HG03280 (cell line): ENCODE measurements around the gene TANGO6.

ENCODE experiments used
- ATAC-seq: cut with Tn5 transposase; IDR thresholded peaks from one replicate; pipeline ENCODE4 v1.9.1; 2021; ENCODE audit warnings: mild to moderate bottlenecking, moderate library complexity; ENCODE audit not compliant: unreplicated experiment

Gene TANGO6

DNA sequence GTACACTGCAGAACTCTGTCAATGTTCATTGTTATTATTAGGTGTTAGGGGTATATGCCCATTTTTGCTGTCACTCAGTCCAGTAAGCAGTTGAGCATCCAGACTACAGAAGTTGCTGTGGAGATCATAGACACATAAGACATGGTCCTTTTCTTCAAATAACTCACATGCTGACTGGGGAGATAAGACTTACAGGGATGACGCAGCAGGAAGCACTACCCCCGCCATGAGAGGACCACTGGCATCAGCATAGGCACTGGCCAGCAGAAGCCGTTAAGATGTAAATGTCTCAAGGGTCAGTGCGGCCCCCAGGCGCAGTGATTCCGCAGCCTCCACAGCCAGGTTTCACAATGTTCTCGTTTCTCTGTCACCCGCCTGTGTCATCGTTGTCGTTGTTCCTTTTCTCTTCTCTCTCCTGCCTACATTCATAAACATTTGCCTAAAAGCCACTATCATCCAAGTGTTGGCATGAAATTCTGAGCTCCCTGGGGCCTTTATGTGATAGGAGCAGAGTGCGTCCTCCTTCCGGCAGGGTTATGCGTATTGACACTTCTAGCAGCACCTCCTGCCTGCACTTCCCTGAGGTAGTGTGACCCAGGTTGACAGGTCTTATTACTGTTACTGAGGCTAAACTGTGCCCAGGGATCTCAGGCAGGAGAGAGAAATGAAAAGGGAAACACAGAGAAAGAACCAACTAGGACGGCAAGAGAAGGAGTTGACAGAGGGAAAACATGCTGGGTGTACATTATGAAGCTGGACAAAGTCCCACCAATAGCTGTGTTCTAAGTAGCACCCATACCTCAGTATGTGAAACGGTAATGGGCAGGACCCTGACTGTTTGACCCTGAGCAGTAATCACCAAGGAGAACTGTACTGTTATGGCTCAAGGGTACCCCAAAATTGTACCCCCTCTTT is 17.9 kb downstream of the TANGO6 start:
- ATAC-seq = no peak

DNA sequence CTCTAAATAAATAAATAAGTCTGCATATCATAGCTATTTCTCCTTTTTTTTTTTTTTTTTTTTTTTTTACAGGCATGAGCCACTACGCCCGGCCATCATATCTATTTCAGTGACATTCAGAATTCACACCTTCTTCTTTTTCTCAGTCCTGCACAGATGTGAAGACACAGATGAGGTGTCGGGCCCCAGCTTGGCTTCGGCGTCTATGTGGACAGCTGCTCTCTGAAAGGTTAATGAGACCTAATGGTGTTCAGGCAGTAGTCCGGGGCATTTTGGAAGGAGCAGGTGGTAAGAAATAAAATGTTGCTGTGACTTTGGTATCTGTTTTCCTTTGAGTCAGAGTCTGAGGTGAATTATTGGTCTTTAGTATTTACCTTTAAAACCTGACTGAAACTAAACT is 23.6 kb downstream of the TANGO6 start:
- ATAC-seq = no peak

DNA sequence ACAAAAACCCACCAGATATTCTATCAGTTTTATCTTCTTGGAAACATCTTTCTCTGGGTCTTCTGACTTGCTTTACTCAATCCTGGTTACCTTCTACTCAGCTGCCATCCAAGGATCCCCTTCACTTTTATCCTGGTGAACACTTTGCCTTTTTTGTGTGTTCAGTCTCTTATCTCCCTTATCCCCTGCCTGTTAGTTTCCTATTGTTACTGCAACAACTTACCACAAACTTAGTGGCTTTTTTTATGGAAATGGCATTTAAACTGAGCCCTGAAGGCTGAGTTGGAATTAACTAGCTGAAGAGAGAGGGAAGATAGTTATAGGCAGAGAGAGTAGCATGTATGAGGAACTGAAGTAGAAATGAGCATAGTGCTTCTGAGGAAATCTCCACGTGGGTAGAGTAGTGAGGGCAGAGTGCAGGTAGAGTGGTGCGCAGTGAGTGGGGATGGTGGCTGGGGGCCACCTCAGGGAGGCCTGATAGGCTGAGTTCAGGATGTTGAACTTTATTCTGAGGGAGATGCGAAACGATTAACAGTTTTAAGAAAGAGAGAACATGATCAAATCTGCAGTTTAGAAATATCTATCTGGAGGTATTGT is 26.3 kb downstream of the TANGO6 start:
- no peak for ATAC-seq

DNA sequence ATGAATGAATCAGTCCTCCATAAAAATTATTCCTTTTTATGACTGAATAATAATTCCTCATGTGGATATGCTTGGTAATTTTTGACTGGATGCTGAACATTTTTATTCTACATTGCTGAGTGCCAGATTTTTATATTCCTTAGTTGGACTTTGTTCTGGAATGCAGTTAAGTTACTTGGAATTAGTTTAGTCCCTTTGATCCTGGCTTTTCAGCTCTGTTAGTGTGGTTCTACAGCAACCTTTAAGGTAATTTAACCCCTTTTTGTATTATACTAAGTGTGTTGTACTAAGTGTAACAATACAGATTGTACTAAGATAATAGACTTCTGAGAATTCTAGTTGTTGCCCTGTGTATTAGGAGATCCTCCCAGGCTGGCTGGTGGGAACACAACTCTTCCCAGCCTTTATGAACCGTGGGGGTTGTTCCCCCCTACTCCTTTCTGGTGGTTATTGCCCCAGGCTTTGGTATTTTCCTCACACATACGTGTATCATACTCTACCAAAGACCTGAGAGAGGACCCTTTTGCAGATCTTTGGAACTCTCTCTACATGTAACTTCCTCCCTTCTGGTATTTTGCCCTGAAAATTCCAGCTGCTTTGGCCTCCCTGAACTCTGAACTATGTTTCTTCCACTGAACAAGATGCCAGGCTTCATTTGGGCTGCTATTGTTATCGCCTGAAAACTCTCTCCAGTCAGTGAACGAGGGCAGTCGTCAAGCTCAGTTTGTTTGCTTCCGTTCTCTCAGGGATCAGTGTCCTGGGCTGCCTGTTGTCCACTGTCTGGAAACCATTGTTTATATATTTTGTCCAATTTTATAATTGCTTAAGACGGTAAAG is 30.5 kb downstream of the TANGO6 start:
- no peak for ATAC-seq

DNA sequence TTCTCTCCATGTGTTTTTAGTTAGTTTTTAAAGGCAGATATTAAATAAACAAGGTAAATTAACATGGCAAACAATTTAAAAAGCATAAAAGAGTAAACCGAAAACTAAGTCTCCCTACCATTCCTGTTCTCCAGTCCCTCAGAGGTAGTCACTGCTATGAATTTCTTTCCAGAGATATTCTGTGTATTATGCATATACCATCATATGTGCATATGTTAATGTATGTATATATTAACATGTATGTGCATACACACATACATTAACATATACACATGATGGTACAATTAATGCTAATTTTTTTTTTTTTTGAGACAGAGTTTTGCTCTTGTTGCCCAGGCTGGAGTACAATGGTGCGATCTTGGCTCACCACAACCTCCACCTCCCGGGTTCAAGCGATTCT is 32.5 kb downstream of the TANGO6 start:
- no peak for ATAC-seq

DNA sequence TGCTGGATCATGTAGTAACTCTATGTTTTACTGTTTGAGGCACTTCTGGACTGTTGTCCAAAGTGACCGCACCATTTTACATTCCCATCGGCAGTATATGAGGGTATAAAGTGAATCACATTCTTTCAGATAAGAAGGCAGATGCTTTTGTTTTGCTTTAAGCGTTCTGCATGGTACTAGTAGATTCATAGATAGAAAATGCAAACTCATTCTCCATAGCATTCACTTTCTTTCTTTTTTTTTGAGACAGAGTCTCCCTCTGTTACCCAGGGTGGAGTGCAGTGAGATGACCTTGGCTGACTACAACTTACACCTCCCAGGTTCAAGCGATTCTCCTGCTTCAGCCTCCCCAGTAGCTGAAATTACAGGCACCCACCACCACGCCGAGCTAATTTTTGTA is 40.4 kb downstream of the TANGO6 start:
- ATAC-seq = no peak

DNA sequence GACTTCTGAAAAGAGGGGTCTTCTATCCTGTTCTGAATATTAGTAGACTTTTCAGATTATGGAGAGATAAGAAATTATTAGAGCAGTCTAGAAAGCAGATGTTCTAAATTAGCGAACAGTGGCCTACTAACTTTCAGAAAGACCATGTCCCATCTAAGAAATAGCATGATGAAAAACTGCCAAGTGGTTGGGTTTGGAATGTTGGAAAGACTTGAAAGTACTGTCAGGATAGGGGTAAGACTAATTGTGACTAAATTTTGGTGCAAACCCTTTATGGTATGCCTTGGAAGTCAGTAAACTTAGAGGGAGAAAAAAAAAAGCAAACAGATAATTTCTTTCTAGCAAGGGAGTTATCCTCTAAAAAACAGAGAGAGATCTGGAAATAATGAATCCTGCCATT is 41.1 kb downstream of the TANGO6 start:
- ATAC-seq = no peak

DNA sequence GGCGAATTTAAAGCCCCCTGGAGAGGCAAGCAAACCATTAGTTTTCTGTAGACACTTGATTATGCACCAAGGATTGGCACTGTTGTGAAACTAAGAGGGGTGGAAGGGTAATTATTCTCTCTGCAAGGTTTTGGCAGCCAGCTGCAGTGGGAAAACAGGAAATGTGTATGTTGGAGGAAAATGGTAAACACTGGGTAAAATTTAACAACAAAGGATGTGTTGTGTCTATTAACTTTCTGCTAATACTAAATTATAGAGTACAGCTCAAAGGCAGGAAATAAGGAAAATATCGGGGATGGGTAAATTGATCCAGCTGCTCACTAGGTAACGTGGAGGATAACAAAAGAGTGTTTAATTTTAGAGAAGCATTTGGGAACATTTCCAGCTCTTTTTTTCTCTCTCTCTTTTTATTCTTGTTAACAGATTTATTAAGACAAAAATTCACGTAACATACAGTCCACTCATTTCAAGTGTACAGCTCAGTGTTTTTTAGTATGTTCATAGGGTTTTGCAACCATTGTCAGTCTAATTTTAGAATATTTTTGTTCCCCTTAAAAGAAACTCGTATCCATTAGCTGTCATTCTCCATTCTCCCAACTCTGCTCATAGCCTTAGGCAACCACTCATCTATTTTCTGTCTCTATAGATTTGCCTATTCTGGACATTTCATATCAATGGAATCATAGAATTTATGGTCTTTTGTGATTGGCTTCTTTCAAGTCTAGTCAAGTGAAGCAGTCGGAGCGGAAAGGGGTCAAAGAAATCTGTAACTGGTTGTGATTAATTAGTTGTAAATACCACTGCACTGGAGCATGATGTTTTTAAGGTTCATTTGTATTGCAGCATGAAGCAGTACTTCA is 41.8 kb downstream of the TANGO6 start:
- no peak for ATAC-seq

DNA sequence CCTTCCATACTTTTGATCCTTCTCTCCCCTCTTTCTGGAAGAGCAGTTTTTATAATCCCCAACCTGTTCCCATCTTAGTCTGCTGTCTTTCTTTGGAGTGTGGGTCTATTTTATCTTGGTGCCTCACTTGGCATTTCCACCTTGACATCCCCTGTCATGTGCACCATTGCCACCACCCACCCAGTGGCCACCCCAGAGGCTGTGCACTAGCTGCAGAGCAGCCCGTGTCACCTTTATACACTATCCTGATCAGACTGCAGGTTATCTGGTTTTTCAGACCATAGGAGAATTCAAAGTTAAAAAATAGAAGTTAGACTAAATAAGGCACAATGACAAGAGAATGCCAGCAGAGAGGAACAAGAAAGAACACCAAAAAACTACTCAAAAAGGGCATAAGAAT is 43.8 kb downstream of the TANGO6 start:
- no peak for ATAC-seq

DNA sequence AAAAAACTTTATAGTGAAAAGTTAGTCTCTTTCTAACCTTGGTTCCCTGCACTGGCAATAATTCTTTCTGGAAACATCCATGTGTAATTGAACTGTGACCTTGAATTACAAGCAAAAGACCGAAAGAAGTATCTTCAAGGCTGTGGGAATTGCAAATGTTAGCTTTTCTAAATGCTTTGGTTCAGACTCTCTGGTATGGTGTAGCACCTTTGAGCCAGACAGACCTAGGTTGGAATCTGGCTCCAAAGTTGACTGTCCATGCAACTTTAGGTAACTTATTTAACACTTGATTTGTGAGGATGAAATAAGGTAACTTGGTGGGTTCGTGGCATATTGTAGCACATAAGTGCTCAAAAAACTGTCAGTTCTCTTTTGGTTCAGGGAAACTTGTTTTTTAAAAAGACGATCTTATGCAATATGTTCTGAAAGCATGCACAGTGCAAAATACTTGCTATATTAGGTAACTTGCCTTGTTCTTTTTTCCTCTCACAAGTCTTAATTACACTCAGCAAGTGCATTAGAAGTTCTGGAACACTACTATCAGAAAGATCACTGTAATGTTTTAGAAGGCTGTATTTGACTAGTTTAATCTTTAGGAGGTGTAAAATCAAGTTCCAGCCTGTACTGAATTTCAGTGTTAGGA is 46.3 kb downstream of the TANGO6 start:
- no peak for ATAC-seq

DNA sequence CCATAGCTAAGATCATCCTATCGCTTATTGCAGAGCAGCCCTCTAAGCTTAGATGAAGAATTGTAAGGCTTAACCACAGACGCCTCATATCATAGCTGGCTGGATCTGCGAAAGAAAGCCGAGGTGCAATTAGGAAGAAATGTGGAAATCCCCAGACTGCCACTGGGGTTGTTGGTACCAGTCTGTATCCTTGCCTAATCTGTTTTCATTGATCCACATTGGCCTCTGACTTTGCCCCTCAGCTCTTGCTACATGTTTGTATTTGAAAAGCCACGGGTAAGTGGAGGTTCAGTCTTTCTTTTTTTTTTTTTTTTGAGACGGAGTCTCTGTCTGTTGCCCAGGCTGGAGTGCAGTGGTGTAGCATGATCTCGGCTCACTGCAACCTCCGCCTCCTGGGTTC is 48.9 kb downstream of the TANGO6 start:
- ATAC-seq = no peak

DNA sequence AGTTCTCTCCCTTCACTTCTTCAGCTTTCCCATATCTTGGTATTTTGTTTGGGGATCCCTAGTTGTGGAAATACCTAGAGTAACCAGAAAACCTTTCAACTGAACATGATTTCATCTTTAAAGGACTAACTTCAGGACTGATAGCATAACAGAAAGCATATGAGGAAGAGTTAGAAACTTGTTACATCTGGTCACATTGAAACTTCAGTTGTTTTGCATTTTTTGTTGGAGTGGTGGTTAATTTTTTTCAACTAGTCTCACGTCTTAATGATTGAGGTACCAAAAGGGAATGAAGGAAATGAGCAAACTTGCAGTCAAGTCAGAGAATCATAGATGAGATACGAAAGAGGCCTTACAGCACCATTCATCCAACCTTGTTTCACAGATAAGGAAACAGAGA is 49.6 kb downstream of the TANGO6 start:
- no peak for ATAC-seq

DNA sequence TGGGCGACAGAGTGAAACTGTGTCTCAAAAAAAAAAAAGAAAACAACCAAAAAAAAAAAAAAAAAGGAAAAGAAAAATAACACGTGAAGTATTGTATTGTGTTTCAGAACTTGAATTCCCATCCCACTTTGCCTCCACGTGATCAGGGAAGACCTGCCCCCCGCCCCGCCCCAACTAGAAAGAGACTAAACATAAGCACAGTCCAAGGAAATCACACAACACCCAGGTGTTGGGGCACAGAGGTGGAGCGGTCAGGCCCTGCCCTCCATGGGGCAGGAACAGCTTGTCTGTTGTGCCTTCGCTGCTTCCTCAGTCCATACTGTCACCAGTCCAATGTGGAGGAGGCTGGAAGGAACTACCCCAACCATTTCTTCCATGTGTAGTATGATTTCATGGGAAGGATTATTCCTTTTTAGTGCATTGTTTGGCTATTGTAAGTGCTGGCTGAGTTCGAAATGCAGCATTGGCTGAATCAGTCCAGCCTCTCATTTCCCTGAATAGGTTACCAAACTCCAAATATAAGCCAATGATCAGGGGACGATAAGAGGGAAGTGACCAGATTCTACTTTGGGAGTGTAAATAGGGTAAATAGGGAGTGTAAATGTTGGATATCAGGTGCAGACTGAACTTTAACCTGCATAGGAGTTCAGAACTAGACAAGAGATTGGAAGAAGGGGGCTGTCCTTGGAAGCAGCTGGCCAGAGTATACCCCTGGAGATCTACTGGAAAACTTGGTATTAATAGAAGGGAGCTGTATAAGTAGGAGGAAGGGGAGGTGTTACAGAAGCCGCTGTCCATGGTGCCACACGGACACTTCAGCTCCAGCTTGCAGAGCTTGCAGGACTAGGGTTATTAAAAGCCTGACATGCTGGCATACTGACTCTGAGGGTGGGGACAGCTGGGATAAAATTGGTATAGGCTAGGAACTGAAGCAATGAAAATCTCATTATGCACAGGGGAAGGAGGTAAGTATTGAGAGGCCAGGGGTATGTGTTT is 50.7 kb downstream of the TANGO6 start:
- no peak for ATAC-seq

DNA sequence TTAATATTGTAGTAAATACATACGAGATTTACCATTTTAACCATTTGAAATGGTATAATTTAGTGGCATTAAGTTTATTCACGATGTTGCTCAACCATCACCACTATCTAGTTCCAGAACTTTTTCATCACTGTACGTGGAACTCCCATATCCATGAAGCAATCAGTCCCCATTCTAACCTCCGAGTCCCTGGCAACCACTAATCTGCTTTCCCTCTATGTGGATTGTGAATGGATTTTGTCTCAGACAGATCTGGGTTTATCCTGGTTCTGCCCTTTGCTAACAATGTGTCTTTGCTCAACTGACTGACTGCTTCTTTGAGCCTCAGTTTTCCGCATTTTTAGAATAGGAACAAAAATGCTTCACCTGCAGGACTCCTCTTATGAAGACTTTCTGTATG is 51.4 kb downstream of the TANGO6 start:
- no peak for ATAC-seq

DNA sequence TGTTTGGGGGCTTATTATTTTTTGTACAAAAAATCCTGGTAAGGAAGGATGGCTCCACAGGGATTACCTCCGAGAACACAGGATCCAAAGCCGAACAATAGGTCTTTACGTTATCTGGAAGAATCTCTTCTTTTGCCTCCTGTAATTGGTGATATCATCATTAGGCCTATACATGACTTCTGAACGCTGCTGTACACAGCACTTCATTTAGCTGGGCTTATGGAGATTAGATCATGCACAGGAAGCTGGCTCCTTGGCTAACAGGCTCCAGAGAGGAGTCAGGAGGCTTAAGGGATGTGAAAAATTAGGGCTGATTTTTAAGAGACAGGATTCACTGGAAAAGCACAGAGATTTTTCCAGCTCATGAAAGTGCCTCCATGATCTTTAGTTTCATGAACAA is 54.7 kb downstream of the TANGO6 start:
- no peak for ATAC-seq

DNA sequence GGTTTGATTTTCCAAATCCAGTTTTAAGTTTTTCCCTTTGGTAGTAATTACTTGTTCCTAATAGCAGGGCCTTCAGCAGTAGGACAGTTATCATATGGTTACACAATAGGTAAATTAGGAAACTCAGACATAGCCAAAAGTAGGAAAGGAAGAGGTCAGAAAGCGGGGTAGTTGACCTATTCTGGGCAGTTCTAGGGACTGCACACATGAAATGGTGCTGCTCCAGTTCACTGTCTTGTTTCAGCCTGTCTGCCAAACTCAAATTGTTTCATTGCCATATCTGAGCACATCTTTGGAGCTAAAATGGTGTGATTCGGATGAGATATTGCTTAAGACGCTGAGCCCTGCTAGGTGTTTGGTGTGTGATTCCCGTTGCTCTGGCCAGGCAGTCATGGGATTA is 56.7 kb downstream of the TANGO6 start:
- ATAC-seq = no peak

DNA sequence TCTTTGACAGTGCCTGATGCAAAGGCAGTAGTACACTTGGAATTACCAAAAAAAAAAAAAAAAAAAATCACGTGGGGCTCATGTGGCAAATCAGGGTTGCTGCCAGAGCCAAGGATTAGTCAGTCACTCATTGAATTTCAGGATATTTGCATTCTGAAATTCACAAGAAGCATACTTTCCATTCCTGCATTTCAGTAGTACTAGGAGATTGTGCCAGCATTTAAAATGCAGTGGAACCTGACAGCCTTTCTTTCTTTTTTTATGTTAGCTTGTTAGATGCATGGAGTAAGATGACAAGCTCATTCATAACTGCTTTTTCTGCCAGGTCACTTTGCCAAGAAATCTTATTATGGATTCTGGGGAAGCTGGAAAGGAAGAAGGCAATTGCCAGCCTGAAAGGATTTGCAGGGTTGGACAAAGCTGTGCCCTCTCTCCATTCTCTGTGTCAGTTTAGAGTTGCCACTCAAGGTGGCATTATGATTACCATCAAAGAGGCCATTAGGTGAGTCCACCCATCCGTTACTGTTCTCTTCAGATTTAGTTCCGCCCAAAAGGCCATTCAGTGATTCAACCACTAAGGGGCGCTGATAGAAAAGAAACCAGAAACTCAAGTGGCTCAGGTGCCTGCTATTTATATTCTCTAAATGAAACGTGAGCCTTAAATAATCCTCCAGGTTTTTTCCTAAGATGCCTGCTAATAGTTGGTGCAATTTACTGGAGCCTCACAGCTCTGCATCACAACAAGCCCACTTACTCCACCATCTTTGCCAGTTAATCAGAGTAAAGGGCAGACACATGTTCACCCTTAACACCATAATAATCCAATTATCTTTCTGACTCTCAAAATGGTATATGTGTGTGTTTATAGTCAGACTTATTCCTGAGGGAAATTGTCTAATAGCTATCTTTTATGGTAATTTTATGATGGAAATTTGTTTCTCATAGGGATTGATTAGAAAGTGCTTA is 59.0 kb downstream of the TANGO6 start:
- no peak for ATAC-seq

DNA sequence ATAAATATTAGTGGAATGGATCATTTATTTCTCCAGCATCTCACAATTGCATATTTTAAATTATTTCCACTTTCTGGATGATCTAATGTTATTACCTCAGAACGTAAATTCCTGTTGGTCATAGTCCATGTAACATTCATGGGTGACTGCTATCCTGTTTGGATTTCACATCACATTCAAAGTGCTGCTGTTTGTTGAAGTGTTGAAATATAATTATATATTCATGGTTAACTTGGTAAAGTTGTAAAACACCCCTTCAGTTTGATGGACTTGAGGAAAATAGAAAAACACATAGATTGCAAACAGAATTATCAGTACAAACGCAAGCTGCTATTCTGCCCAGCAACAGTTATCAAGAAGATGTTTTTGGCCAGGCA is 59.6 kb downstream of the TANGO6 start:
- no peak for ATAC-seq
